Memory B cell (primary cell): ENCODE measurements around the gene CD200.
"Not testable (repeated sequence)": the region's sequence is repeated elsewhere in the genome, so short reads cannot be mapped to it uniquely, and the experiment has no call there.

Source experiments
- ATAC-seq: fragments of 150-1000 bp; cut with Tn5 transposase; 2 replicates; pipeline ENCODE4 v1.10.0; 2021; ENCODE audit warnings: low read depth, mild to moderate bottlenecking, moderate library complexity
- DNase-seq, 2 donors: peaks; one replicate each; pipeline ENCODE4 v3.0.0; 2022; ENCODE audit warnings: low spot score in 2 of 2
- H3K27ac Mint-ChIP-seq: one replicate; pipeline ENCODE4 v1.8.0; 2022; ENCODE audit warnings: mild to moderate bottlenecking, moderate library complexity, mixed read lengths
- H3K27me3 Mint-ChIP-seq: one replicate; pipeline ENCODE4 v1.8.0; 2022; ENCODE audit warnings: mixed read lengths
- H3K36me3 Mint-ChIP-seq: one replicate; pipeline ENCODE4 v1.8.0; 2022; ENCODE audit warnings: mild to moderate bottlenecking, mixed read lengths
- H3K4me1 Mint-ChIP-seq: one replicate; pipeline ENCODE4 v1.8.0; 2022; ENCODE audit warnings: mixed read lengths
- H3K4me3 Mint-ChIP-seq: one replicate; pipeline ENCODE4 v1.8.0; 2022; ENCODE audit warnings: mild to moderate bottlenecking, moderate library complexity, mixed read lengths
- H3K9me3 Mint-ChIP-seq: one replicate; pipeline ENCODE4 v1.8.0; 2022; ENCODE audit warnings: mixed read lengths

The CD200 gene

GRCh38 chr3:112378347-112378746 lies 45.4 kb downstream of the CD200 start:
- not testable (repeated sequence) for ATAC-seq, H3K27ac Mint-ChIP-seq, H3K36me3 Mint-ChIP-seq, H3K27me3 Mint-ChIP-seq, H3K4me3 Mint-ChIP-seq, H3K9me3 Mint-ChIP-seq, DNase-seq, H3K4me1 Mint-ChIP-seq

- no peak overlapping the region for H3K27ac Mint-ChIP-seq
- DNase-seq (no peak), ATAC-seq (no peak)
- no peak overlapping the region for H3K4me3 Mint-ChIP-seq
- peaks cover 4% of the 10 kb centered on the region for H3K36me3 Mint-ChIP-seq
- H3K4me1 Mint-ChIP-seq: peaks cover 3% of the 10 kb centered on the region
- no peaks in the 10 kb centered on the region for H3K9me3 Mint-ChIP-seq
- no peaks in the 10 kb centered on the region for H3K27me3 Mint-ChIP-seq
Observed at GRCh38 chr3:112379020-112379690, 46.2 kb downstream of the CD200 start.

- Mint-ChIP-seq H3K4me3 (no peak overlapping the region), H3K9me3 (no peaks in the 10 kb centered on the region), H3K4me1 (peaks cover 14% of the 10 kb centered on the region), H3K27me3 (no peaks in the 10 kb centered on the region), H3K36me3 (peaks cover 4% of the 10 kb centered on the region), H3K27ac (no peak overlapping the region)
- ATAC-seq (no peak), DNase-seq (no peak)
Observed at GRCh38 chr3:112381673-112382542, 49.0 kb downstream of the CD200 start.

- DNase-seq (no peak), ATAC-seq (no peak)
- Mint-ChIP-seq H3K9me3 (no peaks in the 10 kb centered on the region), H3K27me3 (no peaks in the 10 kb centered on the region), H3K4me1 (peaks cover 14% of the 10 kb centered on the region), H3K36me3 (peaks cover 4% of the 10 kb centered on the region), H3K27ac (no peak overlapping the region), H3K4me3 (no peak overlapping the region)
Observed at GRCh38 chr3:112382543-112383160, 49.7 kb downstream of the CD200 start.

- no peak overlapping the region for H3K4me3 Mint-ChIP-seq
- no peak for DNase-seq
- peaks cover 4% of the 10 kb centered on the region for H3K36me3 Mint-ChIP-seq
- H3K27me3 Mint-ChIP-seq: no peaks in the 10 kb centered on the region
- no peak for ATAC-seq
- no peak overlapping the region for H3K27ac Mint-ChIP-seq
- H3K4me1 Mint-ChIP-seq: peaks cover 17% of the 10 kb centered on the region
- no peaks in the 10 kb centered on the region for H3K9me3 Mint-ChIP-seq
Observed at GRCh38 chr3:112384769-112385168, 51.8 kb downstream of the CD200 start.

- Mint-ChIP-seq H3K36me3 (peaks cover 7% of the 10 kb centered on the region), H3K4me1 (peaks cover 30% of the 10 kb centered on the region), H3K27me3 (no peaks in the 10 kb centered on the region), H3K4me3 (no peak overlapping the region), H3K27ac (no peak overlapping the region), H3K9me3 (peaks cover 2% of the 10 kb centered on the region)
- ATAC-seq (no peak), DNase-seq (no peak)
Observed at GRCh38 chr3:112388972-112389371, 56.0 kb downstream of the CD200 start.

- ATAC-seq (no peak), DNase-seq (no peak)
- H3K4me3 Mint-ChIP-seq: no peak overlapping the region
- H3K4me1 Mint-ChIP-seq: peaks cover 27% of the 10 kb centered on the region
- peaks cover 2% of the 10 kb centered on the region for H3K27me3 Mint-ChIP-seq
- peaks cover 2% of the 10 kb centered on the region for H3K9me3 Mint-ChIP-seq
- no peak overlapping the region for H3K27ac Mint-ChIP-seq
- peaks cover 7% of the 10 kb centered on the region for H3K36me3 Mint-ChIP-seq
Observed at GRCh38 chr3:112389961-112390360, 57.0 kb downstream of the CD200 start.

GRCh38 chr3:112390783-112391641 lies 58.1 kb downstream of the CD200 start:
- no peak overlapping the region for H3K4me3 Mint-ChIP-seq
- ATAC-seq (no peak), DNase-seq (no peak)
- peaks cover 24% of the 10 kb centered on the region for H3K4me1 Mint-ChIP-seq
- peaks cover 2% of the 10 kb centered on the region for H3K27me3 Mint-ChIP-seq
- peaks cover 7% of the 10 kb centered on the region for H3K36me3 Mint-ChIP-seq
- H3K9me3 Mint-ChIP-seq: peaks cover 2% of the 10 kb centered on the region
- H3K27ac Mint-ChIP-seq: no peak overlapping the region

GRCh38 chr3:112391648-112392047 lies 58.7 kb downstream of the CD200 start:
- ATAC-seq: no peak
- no peak for DNase-seq
- H3K4me1 Mint-ChIP-seq: peaks cover 23% of the 10 kb centered on the region
- peaks cover 2% of the 10 kb centered on the region for H3K27me3 Mint-ChIP-seq
- H3K9me3 Mint-ChIP-seq: peaks cover 2% of the 10 kb centered on the region
- H3K4me3 Mint-ChIP-seq: no peak overlapping the region
- H3K36me3 Mint-ChIP-seq: peaks cover 7% of the 10 kb centered on the region
- H3K27ac Mint-ChIP-seq: no peak overlapping the region

GRCh38 chr3:112392393-112393359 lies 59.7 kb downstream of the CD200 start:
- no peak for DNase-seq
- peaks cover 7% of the 10 kb centered on the region for H3K36me3 Mint-ChIP-seq
- peaks cover 23% of the 10 kb centered on the region for H3K4me1 Mint-ChIP-seq
- H3K27me3 Mint-ChIP-seq: peaks cover 2% of the 10 kb centered on the region
- peaks cover 2% of the 10 kb centered on the region for H3K9me3 Mint-ChIP-seq
- no peak overlapping the region for H3K27ac Mint-ChIP-seq
- ATAC-seq: no peak
- H3K4me3 Mint-ChIP-seq: no peak overlapping the region

- no peak overlapping the region for H3K4me3 Mint-ChIP-seq
- H3K27me3 Mint-ChIP-seq: peaks cover 2% of the 10 kb centered on the region
- DNase-seq (no peak), ATAC-seq (no peak)
- H3K27ac Mint-ChIP-seq: no peak overlapping the region
- peaks cover 7% of the 10 kb centered on the region for H3K36me3 Mint-ChIP-seq
- peaks cover 23% of the 10 kb centered on the region for H3K4me1 Mint-ChIP-seq
- peaks cover 2% of the 10 kb centered on the region for H3K9me3 Mint-ChIP-seq
Observed at GRCh38 chr3:112393360-112393728, 60.4 kb downstream of the CD200 start.

GRCh38 chr3:112394003-112394640 lies 61.2 kb downstream of the CD200 start:
- Mint-ChIP-seq H3K4me3 (no peak overlapping the region), H3K27me3 (peaks cover 2% of the 10 kb centered on the region), H3K4me1 (peaks cover 23% of the 10 kb centered on the region), H3K36me3 (peaks cover 7% of the 10 kb centered on the region), H3K9me3 (peaks cover 2% of the 10 kb centered on the region), H3K27ac (no peak overlapping the region)
- DNase-seq (no peak), ATAC-seq (no peak)
